Measurements from ENCODE around the gene LCN1. TPM values are rescaled to one million over a fixed set of nuclear protein-coding genes. Genes with fewer than 3 reads are reported as not detected.

The LCN1 gene
- total RNA-seq: under 1 TPM in 1 of 2 experiments, not detected in 1; 0.29 TPM

GRCh38 chr9:135520916-135521607 is at the start of gene LCN1:
TSS of gene LCN1 (plus strand) at chr9:135521440. CDS start at chr9:135521498, 58 bp downstream.
- Mint-ChIP-seq H3K27ac (no peak within 1 kb of the TSS), H3K36me3 (ENCODE audit: low read depth) (no peaks in the 10 kb centered on the region)
- intact Hi-C loops (cut with micrococcal nuclease): no loop called here

GRCh38 chr9:135471791-135472640 is 49.2 kb upstream of the LCN1 start:
- Mint-ChIP-seq H3K4me3 (no peak overlapping the region), H3K36me3 (ENCODE audit: low read depth) (no peaks in the 10 kb centered on the region), H3K27ac (no peak overlapping the region), H3K4me1 (ENCODE audit: low read depth) (peaks cover 2% of the 10 kb centered on the region), H3K9me3 (no peaks in the 10 kb centered on the region), H3K27me3 (ENCODE audit: low read depth) (peaks cover 39% of the 10 kb centered on the region)
- CTCF ChIA-PET: no interaction called here
- no peak for DNase-seq
- intact Hi-C loops (cut with micrococcal nuclease): no loop called here

More at GRCh38 chr9:135520916-135521607, at the start of gene LCN1:
- H3K4me1 Mint-ChIP-seq (ENCODE audit: low read depth): peaks cover 2% of the 10 kb centered on the region
- peaks cover 15% of the 10 kb centered on the region for H3K27me3 Mint-ChIP-seq (ENCODE audit: low read depth)
- DNase-seq: no peak
- H3K9me3 Mint-ChIP-seq: no peaks in the 10 kb centered on the region
- CTCF ChIA-PET: no interaction called here
- H3K4me3 Mint-ChIP-seq: no peak within 1 kb of the TSS

- no peak for DNase-seq
- no peak overlapping the region for H3K4me3 Mint-ChIP-seq
- H3K9me3 Mint-ChIP-seq: no peaks in the 10 kb centered on the region
- peaks cover 40% of the 10 kb centered on the region for H3K27me3 Mint-ChIP-seq (ENCODE audit: low read depth)
- peaks cover 4% of the 10 kb centered on the region for H3K4me1 Mint-ChIP-seq (ENCODE audit: low read depth)
- H3K27ac Mint-ChIP-seq: no peak overlapping the region
- intact Hi-C loops (cut with micrococcal nuclease): no loop called here
- H3K36me3 Mint-ChIP-seq (ENCODE audit: low read depth): peaks cover 3% of the 10 kb centered on the region
- CTCF ChIA-PET: no interaction called here
Measured at GRCh38 chr9:135473972-135474543, 47.2 kb upstream of the LCN1 start.

GRCh38 chr9:135474915-135475314 is 46.3 kb upstream of the LCN1 start:
- peak; percentile 15 for DNase-seq
- Mint-ChIP-seq H3K36me3 (ENCODE audit: low read depth) (peaks cover 3% of the 10 kb centered on the region), H3K4me1 (ENCODE audit: low read depth) (peaks cover 4% of the 10 kb centered on the region), H3K27ac (no peak overlapping the region), H3K9me3 (no peaks in the 10 kb centered on the region), H3K27me3 (ENCODE audit: low read depth) (peaks cover 39% of the 10 kb centered on the region), H3K4me3 (no peak overlapping the region)
- CTCF ChIA-PET: no interaction called here
- intact Hi-C loops (cut with micrococcal nuclease): no loop called here

- no peak overlapping the region for H3K4me3 Mint-ChIP-seq
Measured at GRCh38 chr9:135476561-135477355, 44.5 kb upstream of the LCN1 start.

GRCh38 chr9:135478191-135478590 is 43.0 kb upstream of the LCN1 start:
- peaks cover 4% of the 10 kb centered on the region for H3K4me1 Mint-ChIP-seq (ENCODE audit: low read depth)
- H3K27ac Mint-ChIP-seq: no peak overlapping the region
- no peak for DNase-seq
- H3K4me3 Mint-ChIP-seq: peak overlapping the region; percentile 15
- no peaks in the 10 kb centered on the region for H3K9me3 Mint-ChIP-seq
- CTCF ChIA-PET: no interaction called here
- peaks cover 35% of the 10 kb centered on the region for H3K27me3 Mint-ChIP-seq (ENCODE audit: low read depth)
- peaks cover 3% of the 10 kb centered on the region for H3K36me3 Mint-ChIP-seq (ENCODE audit: low read depth)
- intact Hi-C loops (cut with micrococcal nuclease): no loop called here

More at GRCh38 chr9:135476561-135477355, 44.5 kb upstream of the LCN1 start:
- H3K4me1 Mint-ChIP-seq (ENCODE audit: low read depth): peaks cover 4% of the 10 kb centered on the region
- no peak for DNase-seq
- peaks cover 3% of the 10 kb centered on the region for H3K36me3 Mint-ChIP-seq (ENCODE audit: low read depth)
- intact Hi-C loops (cut with micrococcal nuclease): no loop called here
- no peaks in the 10 kb centered on the region for H3K9me3 Mint-ChIP-seq
- CTCF ChIA-PET: no interaction called here
- peaks cover 30% of the 10 kb centered on the region for H3K27me3 Mint-ChIP-seq (ENCODE audit: low read depth)
- no peak overlapping the region for H3K27ac Mint-ChIP-seq

GRCh38 chr9:135478829-135479468 is 42.3 kb upstream of the LCN1 start:
- Mint-ChIP-seq H3K27ac (no peak overlapping the region), H3K4me3 (peak overlapping the region; percentile 68), H3K27me3 (ENCODE audit: low read depth) (peaks cover 39% of the 10 kb centered on the region), H3K4me1 (ENCODE audit: low read depth) (peaks cover 4% of the 10 kb centered on the region), H3K36me3 (ENCODE audit: low read depth) (peaks cover 3% of the 10 kb centered on the region), H3K9me3 (no peaks in the 10 kb centered on the region)
- CTCF ChIA-PET: no interaction called here
- intact Hi-C loops (cut with micrococcal nuclease): no loop called here
- DNase-seq: no peak

- CTCF ChIA-PET: no interaction called here
- no peak within 1 kb of the TSS for H3K27ac Mint-ChIP-seq
- H3K4me3 Mint-ChIP-seq: peak within 1 kb of the TSS; percentile 68
- peaks cover 3% of the 10 kb centered on the region for H3K36me3 Mint-ChIP-seq (ENCODE audit: low read depth)
- no peaks in the 10 kb centered on the region for H3K9me3 Mint-ChIP-seq
- intact Hi-C loops (cut with micrococcal nuclease): no loop called here
- H3K4me1 Mint-ChIP-seq (ENCODE audit: low read depth): peaks cover 4% of the 10 kb centered on the region
- no peak for DNase-seq
- H3K27me3 Mint-ChIP-seq (ENCODE audit: low read depth): peaks cover 39% of the 10 kb centered on the region
Measured at GRCh38 chr9:135479469-135480052, 41.7 kb upstream of the LCN1 start, which contains the start of gene PPP1R26. TSS of gene PPP1R26 (plus strand) at chr9:135479782. CDS start at chr9:135484511, 4,729 bp downstream.

- Mint-ChIP-seq H3K4me1 (ENCODE audit: low read depth) (peaks cover 4% of the 10 kb centered on the region), H3K27me3 (ENCODE audit: low read depth) (peaks cover 42% of the 10 kb centered on the region), H3K9me3 (no peaks in the 10 kb centered on the region), H3K4me3 (peak overlapping the region; percentile 24), H3K27ac (no peak overlapping the region), H3K36me3 (ENCODE audit: low read depth) (peaks cover 3% of the 10 kb centered on the region)
- intact Hi-C loops (cut with micrococcal nuclease): no loop called here
- no peak for DNase-seq
- CTCF ChIA-PET: no interaction called here
Measured at GRCh38 chr9:135480071-135480939, 40.9 kb upstream of the LCN1 start.

- H3K9me3 Mint-ChIP-seq: no peaks in the 10 kb centered on the region
- H3K36me3 Mint-ChIP-seq (ENCODE audit: low read depth): peaks cover 3% of the 10 kb centered on the region
- peaks cover 4% of the 10 kb centered on the region for H3K4me1 Mint-ChIP-seq (ENCODE audit: low read depth)
- peaks cover 38% of the 10 kb centered on the region for H3K27me3 Mint-ChIP-seq (ENCODE audit: low read depth)
- H3K4me3 Mint-ChIP-seq: peak overlapping the region; percentile 24
- intact Hi-C loops (cut with micrococcal nuclease): no loop called here
- CTCF ChIA-PET: no interaction called here
- DNase-seq: no peak
- no peak overlapping the region for H3K27ac Mint-ChIP-seq
Measured at GRCh38 chr9:135480940-135481310, 40.3 kb upstream of the LCN1 start.
